NCI-H446 treated with DMSO at 0.1 percent for 48 hours (cell line): ENCODE data around the gene S100A16.
"Not testable (repeated sequence)": the region's sequence is repeated elsewhere in the genome, so short reads cannot be mapped to it uniquely, and the experiment has no call there.

Experiments
- DNase-seq: peaks from one replicate; lab custom pipeline; 2025; lab: John Stamatoyannopoulos, UW

The S100A16 gene

DNA sequence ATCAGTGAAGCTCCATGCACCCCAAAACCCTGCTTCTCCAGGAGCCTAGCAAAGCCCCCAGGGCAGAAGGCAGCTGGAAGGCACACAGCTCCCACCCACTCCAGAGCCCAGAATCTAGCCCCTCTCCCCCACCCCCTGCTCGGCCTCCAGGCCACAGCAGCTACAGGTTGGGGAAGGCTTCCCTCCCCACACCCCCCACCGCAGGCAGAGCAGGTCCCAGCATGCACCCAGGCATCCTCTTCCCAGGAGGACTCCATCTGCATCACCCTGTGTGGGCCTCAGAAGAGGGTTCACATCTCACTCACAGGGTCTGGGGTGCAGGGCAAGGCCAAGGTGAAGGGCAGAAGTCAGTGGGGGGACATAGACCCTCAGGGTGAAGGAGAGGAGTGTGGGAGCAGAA lies 2.5 kb upstream of the S100A16 start:
- DNase-seq: no peak

DNA sequence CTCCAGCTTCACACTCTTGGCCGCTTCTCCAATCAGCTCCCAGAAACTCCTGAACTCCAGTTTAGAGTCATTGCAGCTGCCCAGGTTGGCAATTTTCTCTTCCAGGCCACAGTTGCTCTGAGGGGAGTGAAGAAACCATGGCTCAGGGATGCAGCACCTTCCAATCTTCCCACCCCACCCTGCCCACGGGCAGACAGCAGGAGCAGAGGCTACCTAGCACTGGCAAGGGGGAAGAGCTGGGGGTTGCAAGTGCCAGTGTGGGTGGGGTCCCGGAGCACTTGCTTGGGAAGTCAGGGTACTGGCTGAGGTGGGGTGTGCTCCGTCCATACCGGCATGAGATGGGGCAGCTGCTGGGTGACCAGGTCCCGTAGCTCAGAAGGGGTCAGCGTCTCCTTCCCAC lies 2.0 kb upstream of the S100A16 start:
- no peak for DNase-seq

DNA sequence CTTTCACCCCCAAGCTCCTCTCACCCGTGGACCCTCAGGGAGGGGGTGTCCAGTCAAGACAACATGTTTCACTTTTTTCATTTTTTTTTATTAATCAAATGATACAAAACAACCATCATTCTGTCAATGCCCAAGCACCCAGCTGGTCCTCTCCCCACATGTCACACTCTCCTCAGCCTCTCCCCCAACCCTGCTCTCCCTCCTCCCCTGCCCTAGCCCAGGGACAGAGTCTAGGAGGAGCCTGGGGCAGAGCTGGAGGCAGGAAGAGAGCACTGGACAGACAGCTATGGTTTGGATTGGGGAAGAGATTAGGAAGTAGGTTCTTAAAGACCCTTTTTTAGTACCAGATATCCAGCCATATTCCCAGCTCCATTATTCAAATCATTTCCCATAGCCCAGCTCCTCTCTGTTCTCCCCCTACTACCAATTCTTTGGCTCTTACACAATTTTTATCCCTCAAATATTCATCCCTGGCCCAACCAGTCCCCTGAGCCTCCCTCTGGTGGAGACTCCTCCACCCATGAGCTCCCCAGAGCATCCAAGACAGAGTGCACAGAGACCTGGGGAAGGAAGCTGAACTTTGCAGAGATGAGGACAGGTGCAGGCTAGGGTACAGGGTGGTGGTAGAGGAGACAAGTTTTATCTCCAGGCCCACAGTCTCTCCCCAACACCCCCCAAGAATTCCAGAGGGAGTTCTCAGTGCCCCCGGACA lies 1.4 kb upstream of the S100A16 start:
- no peak for DNase-seq

DNA sequence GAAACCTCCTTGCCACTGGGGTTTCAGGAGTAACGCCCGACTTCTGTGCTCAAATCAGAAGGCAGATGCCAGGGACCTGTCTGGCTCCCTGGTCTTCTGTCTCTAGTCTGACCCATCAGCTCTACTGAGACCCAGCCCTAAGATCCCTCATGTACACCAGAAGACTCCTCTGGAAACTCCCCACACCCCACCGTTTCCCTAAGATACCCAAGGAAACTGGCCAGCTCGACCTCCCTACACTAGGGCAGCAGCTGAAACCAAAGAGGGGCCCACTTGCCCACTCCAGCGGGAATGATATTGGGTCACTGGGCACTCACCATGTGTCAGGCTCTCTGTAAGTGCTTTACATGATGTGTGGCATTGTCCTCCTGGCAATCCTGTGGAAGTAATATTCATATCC lies 469 bp upstream of the S100A16 start:
- DNase-seq: no peak

DNA sequence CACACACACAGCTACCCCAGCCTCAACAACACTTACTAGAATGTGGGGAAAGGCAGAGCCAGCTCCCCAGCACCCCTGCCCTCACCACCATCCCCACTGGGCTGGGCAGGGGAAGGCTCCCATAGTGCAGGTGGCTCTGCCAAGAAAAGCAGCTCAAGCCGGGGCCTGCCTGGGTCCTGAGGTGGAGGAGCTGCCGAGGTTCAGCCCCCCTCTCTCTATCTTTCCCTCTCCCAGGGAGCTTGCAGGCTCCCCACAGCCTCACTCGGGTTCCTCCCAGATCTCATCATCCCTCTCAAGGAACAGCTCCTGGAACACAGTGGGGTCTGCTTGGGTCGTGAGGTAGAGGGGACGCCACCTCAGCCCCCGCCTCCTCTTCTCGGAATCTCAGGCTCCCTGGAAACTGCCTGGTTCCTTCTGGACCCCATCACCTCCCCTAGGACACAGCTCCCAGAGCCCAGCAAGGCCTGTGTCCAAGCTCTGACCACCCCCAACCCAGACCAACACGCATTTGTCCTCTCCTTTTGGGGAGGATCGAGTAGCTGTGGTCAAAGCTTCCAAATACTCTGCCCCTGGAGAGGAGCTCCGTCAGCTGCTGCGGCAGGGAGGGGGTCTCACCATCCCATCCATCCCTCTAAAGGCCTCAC lies 704 bp downstream of the S100A16 start:
- DNase-seq: no peak

DNA sequence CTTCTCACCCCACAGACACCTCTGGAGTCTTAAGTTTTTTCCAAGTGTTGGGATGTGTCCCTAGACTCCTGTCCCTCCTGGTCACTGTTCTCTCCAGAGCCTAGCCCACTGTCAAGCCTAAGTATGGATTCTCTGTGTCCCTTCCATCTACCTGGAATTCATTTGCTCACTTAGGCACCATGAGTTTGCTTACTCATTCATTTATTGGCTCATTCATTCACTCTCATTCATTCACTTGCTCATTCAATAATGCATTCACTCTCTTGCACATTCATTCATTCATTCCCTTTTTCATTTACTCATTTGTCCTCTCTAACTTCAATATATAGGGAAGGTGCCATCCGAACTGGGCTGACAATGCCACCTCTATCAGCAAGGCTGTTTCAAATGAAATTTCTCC lies 1.6 kb downstream of the S100A16 start:
- no peak for DNase-seq

DNA sequence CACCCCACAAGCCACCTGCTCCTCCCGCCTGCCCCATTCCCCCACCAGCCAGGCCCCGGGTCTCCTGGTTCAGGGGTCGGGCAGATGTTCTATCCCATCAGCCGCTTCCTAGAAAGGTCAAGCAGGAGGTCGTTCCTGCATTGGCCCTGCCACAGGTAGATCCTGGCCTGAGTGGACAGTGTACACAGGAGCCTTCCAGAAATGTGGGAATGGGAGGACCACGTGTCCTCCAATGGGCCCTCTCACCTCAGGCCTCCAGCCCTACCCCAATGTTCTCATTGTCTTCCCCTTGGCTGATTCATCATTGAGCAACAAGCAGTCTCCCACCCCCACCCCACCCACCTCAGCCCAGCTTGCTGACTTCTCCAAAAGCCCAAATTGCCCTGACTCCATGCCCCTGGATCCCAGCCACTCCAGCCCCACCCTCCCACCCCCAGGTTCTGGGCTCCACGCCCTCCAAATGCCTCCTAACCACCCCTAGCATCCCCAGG lies 2.1 kb downstream of the S100A16 start:
- DNase-seq: no peak

DNA sequence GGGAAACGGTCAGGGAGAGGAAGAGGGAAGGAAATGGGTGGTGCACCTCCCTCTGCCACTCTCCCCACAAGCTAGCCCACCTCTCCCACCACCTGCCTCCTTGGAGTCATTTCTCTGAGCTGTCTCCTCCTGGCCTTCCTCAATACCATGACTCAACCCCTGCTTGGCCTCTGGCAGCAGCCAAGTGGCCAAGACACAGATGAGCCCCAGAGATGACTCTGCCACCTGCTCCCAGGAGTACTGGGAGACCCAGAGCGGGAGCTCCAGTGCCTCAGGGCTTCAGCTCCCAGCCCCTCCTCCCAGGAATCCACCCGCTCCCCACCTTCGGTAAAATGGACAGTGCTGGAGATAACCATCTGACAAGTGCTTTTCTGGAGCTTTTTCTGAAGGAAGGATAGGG lies 2.6 kb downstream of the S100A16 start:
- DNase-seq: no peak

DNA sequence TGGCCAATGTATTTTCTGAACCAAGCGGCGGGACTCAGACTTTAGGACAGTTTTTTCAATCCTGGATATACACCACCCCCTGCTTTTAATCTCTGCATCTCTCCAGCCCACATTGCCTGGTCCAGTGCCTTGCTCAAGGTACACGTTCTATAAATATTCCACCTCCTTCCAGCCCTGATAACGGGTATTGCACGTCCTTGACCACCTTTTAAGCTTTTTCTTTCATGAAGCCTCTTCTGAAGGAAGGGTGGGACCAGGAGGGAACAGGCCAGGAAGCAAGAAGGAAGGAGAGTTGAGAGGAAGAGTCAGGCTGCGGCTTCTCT lies 3.4 kb downstream of the S100A16 start:
- DNase-seq: no peak

DNA sequence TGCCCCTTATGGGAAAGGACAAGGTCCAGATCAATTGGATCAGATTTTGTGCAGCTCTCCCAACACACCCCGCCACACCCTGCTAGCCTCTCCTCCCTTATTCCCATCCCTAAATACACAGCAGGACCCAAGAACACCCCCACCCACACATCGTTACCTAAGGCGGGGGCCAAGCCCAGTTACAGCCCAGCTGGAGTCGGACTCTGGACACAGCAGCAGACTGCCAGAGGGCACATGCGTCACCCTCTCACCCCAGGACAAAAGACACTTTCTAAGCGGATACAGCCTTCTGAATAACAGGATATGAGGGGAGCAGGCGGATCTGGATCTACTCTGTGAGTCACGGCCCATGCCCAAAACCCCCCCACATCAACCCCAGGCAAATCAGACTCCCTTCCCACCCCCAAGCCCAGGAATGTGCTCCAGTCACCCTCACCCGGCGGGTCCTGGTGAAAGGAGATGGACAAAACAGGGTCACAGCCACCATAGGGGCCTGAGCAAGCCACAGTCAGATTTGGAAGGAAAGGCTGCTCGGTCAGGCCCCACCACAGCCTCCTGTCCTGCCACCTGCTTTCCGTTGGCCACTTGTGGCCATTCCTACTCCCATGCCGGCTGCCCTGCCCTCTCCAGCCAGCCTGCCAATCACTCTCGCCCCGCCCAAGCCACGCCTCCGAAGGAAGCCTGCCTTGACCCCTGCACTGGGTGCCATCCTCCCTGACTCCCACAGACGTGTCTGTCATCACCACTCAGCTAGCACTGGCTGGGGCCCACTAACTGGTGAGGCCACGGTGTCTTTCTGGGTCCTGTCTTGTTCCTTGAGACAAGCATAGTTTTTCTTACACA lies 4.0 kb downstream of the S100A16 start:
- no peak for DNase-seq

DNA sequence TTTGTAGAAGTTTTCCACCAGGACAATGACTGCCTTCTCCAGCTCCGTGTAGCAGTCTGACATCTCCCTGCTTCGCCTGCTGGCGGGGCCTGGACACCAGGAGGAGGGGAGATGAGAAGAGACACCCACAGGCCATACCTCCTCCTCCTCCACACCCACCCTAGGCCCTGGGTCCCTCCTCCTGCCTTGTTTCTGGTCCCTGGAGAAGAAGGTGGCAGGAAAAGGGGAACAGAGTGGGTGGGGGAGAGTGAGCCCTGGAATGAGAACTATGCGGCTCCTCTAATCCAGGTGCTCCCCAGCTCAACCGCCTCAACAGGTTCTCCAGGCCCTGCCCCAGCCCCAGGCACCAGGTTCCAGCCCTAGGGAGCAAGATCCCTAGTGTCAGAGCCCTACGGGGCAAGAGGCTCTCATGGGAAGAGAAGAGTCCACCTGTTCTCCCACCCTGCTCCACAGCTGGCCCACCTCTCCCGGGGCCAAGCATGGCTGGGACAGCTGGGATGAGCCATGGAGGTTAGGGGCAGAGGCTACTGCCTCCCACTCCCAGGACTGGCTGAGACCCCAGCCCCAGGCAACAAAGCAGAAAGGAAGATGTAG lies 4.8 kb downstream of the S100A16 start:
- no peak for DNase-seq

DNA sequence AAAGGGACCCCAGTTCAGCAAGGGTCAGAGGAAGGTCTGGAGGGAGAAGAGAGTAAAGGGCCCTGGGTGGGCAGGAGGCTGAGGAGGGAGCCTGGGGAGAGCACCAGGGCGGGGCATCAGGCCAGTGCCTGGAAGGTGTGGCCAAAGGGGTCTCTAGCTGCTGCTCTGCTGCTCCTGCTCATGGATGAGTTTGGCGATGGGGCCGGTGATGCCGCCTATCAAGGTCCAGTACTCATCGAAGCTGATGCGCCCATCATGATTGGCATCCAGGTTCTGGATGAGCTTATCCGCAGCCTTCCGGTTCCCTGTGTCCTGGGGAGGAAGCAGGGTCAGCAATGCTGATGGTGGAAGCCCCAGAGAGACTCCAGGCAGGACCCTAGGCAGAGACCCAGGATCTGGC lies 5.6 kb downstream of the S100A16 start:
- no peak for DNase-seq

DNA sequence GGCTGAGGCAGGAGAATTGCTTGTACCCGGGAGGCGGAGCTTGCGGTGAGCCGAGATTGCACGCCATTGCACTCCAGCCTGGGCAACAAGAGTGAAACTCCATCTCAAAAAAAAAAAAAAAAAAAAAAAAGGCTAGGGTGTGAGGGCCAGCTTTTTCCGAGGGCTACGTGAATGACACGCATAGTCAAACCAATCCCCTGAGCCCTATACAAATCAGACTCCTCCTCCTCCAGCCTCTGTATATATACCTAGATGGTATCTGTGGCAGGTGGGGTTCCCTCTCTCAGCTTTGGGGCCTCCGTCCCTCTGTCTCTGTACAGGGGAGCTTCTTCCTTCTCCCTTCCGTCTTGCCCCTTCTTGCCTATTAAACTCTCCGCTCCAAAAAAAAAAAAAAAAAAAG lies 6.7 kb downstream of the S100A16 start:
- DNase-seq: no peak

DNA sequence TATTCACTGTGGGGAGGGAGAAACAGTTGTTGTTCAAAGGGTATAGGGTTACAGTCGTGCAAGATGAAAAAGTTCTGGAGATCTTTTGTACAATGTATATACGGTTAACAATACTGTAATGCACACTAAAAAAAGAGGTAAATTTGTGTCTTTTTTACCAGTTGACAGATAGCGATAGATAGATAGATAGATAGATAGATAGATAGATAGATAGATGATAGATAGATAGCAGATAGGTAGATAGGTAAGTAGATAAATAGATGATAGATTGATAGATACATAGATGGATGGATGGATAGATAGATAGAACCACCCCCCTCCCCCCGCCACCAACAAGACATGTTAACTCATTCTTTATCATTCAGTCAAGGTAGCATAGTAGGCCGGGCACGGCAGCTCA lies 10.2 kb downstream of the S100A16 start:
- no peak for DNase-seq

DNA sequence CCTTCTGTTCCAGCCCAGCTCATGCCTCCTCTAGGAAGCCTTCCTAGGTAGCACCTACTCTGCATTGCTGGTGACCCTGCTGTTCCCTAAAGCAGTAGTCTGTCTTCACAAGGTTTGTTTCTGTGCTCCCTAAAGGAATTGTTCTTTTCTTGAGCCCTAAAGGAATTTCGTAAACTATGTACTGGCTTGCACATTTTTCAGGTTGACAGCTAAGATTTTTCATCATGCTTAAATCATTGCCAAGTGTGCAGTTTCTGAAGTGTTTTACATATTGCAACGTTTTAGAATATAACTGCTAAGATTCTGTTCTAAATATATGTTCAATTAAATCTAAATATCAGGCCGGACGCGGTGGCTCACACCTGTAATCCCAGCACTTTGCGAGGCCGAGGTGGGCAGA lies 13.1 kb downstream of the S100A16 start:
- DNase-seq: no peak

DNA sequence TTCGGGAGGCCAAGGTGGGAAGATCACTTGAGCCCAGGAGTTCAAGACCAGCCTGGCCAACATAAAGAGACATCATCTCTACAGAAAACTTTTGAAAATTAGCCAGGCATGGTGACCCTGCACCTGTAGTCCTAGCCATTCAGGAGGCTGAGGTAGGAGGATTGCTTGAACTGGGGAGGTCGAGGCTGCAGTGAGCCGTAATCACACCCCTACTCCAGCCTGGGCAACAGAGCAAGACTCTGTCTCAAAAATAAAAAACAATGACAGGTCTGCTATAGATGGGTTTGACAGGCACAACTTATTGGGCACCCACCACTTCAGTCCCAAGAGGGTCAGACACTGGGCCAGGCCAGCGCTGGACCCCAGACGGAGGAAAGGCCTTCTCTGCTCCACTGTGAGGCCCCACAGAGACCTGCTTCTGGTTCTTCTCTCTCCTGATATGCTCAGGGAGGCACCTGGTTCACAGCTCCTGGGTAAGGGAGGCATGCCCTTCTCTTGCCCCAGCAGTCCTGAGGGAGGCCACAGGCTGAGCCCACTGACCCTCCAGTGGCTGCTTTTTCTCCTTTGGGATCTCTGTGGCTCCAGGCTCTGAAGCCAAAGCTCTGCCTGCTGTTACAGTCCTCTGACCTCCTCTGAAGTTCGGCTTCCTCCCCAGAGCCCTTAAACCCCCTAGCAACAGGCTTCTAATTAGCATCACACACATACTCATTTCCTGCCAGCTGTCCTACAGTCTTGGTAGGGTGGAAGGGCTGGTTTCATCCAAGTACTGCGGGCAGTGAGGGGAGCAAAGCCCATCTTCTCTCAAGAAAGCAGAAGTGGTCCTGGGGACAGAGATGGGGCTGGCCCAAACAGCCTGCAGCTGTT lies 14.4 kb downstream of the S100A16 start:
- DNase-seq: no peak

DNA sequence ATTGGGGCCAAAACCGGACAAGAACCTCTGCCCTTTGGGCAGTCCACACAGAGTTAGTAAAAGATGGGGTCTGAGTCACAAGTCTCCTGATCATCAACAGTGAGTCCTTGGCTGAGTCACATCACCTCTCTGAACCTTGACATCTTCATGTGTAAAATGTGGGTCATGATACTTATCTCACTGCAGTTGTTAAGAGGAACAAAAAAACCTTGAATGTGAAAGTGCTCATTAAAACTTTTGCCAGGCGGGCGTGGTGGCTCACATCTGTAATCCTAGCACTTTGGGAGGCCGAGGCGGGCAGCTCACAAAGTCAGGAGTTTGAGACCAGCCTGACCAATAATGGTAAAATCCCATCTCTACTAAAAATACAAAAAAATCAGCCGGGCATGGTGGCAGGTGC lies 15.7 kb downstream of the S100A16 start:
- no peak for DNase-seq

DNA sequence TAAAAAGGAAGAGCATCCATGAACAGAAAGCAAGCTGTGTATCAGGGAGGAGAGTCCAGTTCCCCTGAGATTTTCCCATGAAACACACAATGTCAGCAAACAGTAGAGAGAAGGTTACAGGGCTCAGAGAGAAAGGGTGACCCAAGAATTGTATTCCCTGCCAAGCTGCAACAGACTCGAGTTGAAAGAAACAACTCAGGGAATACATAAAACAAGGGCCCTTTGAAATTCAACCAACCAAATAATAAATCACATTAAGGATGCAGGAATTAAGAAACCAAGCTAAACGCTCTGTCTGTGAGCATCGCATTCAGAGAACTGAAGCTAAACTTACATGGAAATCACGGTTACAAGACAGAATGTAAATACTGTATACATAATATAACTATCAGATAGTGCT lies 20.2 kb downstream of the S100A16 start:
- no peak for DNase-seq

DNA sequence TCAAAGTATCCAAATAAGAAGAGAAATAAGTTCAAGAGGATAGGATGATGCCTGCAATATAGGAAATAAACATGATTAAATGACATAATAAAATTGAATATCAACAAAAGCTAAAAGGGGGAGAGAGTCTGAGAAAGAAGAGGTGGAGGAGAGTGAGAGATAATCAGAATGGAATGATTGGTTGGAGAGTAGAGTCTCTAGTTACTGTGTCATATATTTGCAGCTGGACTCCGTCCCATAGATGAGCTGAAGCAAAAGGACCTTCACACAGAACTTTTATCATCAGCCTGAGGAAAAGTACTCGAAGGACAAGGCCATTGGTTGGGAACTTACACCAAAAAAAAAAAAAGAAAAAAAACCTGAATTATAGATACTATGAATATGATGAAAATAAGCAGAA lies 24.5 kb downstream of the S100A16 start:
- no peak for DNase-seq

DNA sequence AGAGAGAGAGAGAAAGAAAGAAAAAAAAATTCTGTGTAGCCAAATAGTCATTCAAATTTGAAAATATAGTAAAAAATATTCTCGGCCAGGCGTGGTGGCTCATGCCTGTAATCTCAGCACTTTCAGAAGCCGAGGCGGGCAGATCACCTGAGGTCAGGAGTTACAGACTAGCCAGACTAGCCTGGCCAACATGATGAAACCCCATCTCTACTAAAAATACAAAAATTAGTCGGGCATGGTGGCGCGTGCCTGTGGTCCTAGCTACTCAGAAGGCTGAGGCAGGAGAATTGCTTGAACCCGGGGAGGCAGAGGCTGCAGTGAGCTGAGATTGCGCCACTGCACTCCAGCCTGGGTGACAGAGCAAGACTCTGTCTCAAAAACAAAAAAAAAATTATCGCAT lies 24.9 kb downstream of the S100A16 start:
- DNase-seq: not testable (repeated sequence)

DNA sequence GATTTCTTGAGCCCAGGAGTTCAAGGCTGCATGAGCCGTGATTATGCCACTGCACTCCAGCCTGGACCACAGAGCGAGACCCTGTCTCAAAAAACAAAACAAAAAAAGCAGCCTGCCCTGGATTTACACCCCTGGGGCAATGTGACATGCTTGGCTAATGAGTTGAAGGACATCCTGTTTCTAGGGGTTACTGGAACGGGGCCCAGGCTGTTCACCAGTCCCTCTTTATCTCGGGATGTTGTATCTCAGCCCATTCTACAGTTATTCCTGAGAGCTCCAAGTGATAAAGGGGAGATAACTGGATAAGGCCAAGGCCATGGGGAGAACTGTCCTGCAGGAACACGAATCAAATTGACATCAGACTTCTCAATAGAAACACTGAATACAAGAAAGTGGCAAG lies 25.6 kb downstream of the S100A16 start:
- DNase-seq: no peak

DNA sequence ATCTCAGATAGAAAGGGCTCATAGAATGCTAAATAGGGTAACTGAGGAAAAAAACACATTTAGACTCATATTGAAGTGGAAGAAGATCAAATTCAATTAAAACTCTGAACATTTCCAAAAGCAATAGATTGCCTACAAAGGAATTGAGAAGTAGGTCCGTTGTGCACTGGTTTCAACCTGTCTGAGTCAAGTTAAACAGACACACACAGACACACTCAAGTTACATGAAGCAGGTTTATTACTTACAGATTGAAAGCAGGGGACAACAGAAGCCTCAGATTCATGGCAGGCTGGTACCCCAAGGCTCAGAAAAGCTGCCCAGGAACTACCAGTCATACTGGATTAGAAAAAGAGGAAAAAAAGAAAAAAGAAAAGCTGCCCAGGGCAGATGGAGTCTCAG lies 26.6 kb downstream of the S100A16 start:
- no peak for DNase-seq
